ENCODE measurements around the gene TUBB6.

- TF ChIP-seq CTCF (IDR thresholded peaks at IDR 0.05; ENCODE audit: insufficient read depth, low read length) (no peak), SPI1 (IDR thresholded peaks at IDR 0.05; ENCODE audit: borderline replicate concordance, low read depth) (no peak), POLR2AphosphoS5 (IDR thresholded peaks at IDR 0.05; ENCODE audit: low read depth) (no peak), REST (IDR thresholded peaks at IDR 0.05; ENCODE audit: insufficient replicate concordance, low read depth) (no peak), GABPA (IDR thresholded peaks at IDR 0.05; ENCODE audit: low read depth) (no peak)
Observed at GRCh38 chr18:12274793-12275192, 33.2 kb upstream of the TUBB6 start.

All from HL-60 (cell line).